GM21825 (cell line): Measurements from ENCODE around the gene FGF11.
"Not testable (repeated sequence)": the region's sequence is repeated elsewhere in the genome, so short reads cannot be mapped to it uniquely, and the experiment has no call there.

ENCODE experiments used
- ATAC-seq: cut with Tn5 transposase; IDR thresholded peaks from one replicate; pipeline ENCODE4 v1.9.1; 2021; ENCODE audit warnings: mild to moderate bottlenecking, moderate library complexity; ENCODE audit not compliant: unreplicated experiment

The FGF11 gene

GRCh38 chr17:7477392-7478275 is 38.3 kb downstream of the FGF11 start:
- ATAC-seq, result no peak

- ATAC-seq, result no peak
These were observed 39.2 kb downstream of the FGF11 start for GRCh38 chr17:7478276-7479212.

- ATAC-seq, result no peak
These were observed 40.1 kb downstream of the FGF11 start, which contains the start of gene ZBTB4 for GRCh38 chr17:7479213-7480088. Gene ZBTB4 (minus strand): TSS chr17:7479631. CDS start chr17:7466801, 12,830 bp downstream.

- no peak for ATAC-seq
These were observed 40.7 kb downstream of the FGF11 start for GRCh38 chr17:7480089-7480384.

GRCh38 chr17:7481275-7481674 is 42.0 kb downstream of the FGF11 start, which contains the start of gene SLC35G6:
Gene SLC35G6 (plus strand): TSS chr17:7481446. CDS start chr17:7481517, 71 bp downstream.
- ATAC-seq, result not testable (repeated sequence)

GRCh38 chr17:7481842-7482741 is 42.8 kb downstream of the FGF11 start:
- not testable (repeated sequence) for ATAC-seq

- ATAC-seq, result not testable (repeated sequence)
These were observed 43.4 kb downstream of the FGF11 start for GRCh38 chr17:7482742-7483088.

- peak; percentile 29 for ATAC-seq
These were observed 44.1 kb downstream of the FGF11 start for GRCh38 chr17:7483255-7484066.

- peak; percentile 62 for ATAC-seq
These were observed 45.0 kb downstream of the FGF11 start, which contains the start of gene POLR2A for GRCh38 chr17:7484067-7484918. Gene POLR2A (plus strand): TSS chr17:7484366.

GRCh38 chr17:7484919-7485377 is 45.6 kb downstream of the FGF11 start:
- ATAC-seq, result no peak

- no peak for ATAC-seq
These were observed 46.9 kb downstream of the FGF11 start for GRCh38 chr17:7486181-7486580.

GRCh38 chr17:7490144-7490543 is 50.8 kb downstream of the FGF11 start:
- ATAC-seq, result no peak

- no peak for ATAC-seq
These were observed 52.3 kb downstream of the FGF11 start for GRCh38 chr17:7491583-7491982.

GRCh38 chr17:7493941-7494340 is 54.6 kb downstream of the FGF11 start:
- ATAC-seq, result no peak
